GM12873 (cell line): Measurements from ENCODE around the gene TRIM4.

Experiments used
- CTCF ChIP-seq: IDR thresholded peaks from 2 replicates; pipeline ENCODE4 v1.5.1; 2012; ENCODE audit warnings: low read depth, mild to moderate bottlenecking, moderate library complexity, low read length, control low read depth; ENCODE audit not compliant: insufficient read depth; ENCODE audit errors: missing control alignments

Gene TRIM4

GRCh38 chr7:99844328-99844727 lies 75.0 kb downstream of the TRIM4 start:
- no peak for TF ChIP-seq CTCF

GRCh38 chr7:99843808-99844207 lies 75.5 kb downstream of the TRIM4 start:
- no peak for TF ChIP-seq CTCF

DNA sequence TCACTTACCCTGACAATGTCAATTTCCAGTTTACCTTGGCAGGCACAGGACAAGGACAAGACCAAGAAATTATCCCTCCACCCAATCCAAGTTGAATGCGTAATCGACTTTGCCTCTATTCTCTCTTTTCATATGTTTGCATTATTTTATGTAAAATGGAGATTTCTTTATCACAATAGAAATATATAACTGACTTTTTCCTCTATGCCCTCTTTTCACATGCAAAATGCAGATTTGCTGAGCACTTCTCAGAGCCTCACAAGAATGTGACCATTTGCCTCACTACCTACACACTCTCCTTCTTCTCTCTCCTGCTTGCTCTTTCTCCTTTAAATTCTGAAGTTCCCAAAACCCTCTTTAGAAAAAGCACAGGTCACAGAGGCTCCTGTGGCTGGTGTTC lies 76.4 kb downstream of the TRIM4 start:
- TF ChIP-seq CTCF, result no peak
